Naive B cell (primary cell): ENCODE results near the gene SLC4A3. TPM values are rescaled to one million over a fixed set of nuclear protein-coding genes. Genes with fewer than 3 reads are reported as not detected.

ENCODE experiments used
- ATAC-seq, 2 donors: fragments of 150-1000 bp; cut with Tn5 transposase; 2 replicates each; pipeline ENCODE4 v1.10.0; 2021; ENCODE audit warnings: low read depth in 2 of 2, mild to moderate bottlenecking in 2 of 2, moderate library complexity in 2 of 2
- DNase-seq: peaks from one replicate; pipeline ENCODE4 v3.0.0; 2022
- H3K27ac Mint-ChIP-seq, 6 donors: one replicate each; pipeline ENCODE4 v1.8.0; 2020 to 2022; ENCODE audit warnings: mild to moderate bottlenecking in 6 of 6, mixed read lengths in 6 of 6, moderate library complexity in 5 of 6, inconsistent platforms in 2 of 6
- H3K27me3 Mint-ChIP-seq, 3 donors: one replicate each; pipeline ENCODE4 v1.8.0; 2021 to 2022; ENCODE audit warnings: mixed read lengths in 3 of 3, mild to moderate bottlenecking in 1 of 3
- H3K36me3 Mint-ChIP-seq, 2 donors: one replicate each; pipeline ENCODE4 v1.8.0; 2020 to 2022; ENCODE audit warnings: mixed read lengths in 2 of 2, inconsistent platforms in 1 of 2, mild to moderate bottlenecking in 1 of 2
- H3K4me1 Mint-ChIP-seq, 3 donors: one replicate each; pipeline ENCODE4 v1.8.0; 2020 to 2022; ENCODE audit warnings: mixed read lengths in 3 of 3, inconsistent platforms in 1 of 3, mild to moderate bottlenecking in 1 of 3, moderate library complexity in 1 of 3
- H3K4me3 Mint-ChIP-seq, 8 donors: one replicate each; pipeline ENCODE4 v1.8.0; 2020 to 2022; ENCODE audit warnings: mild to moderate bottlenecking in 8 of 8, mixed read lengths in 8 of 8, moderate library complexity in 8 of 8, inconsistent platforms in 2 of 8
- H3K9me3 Mint-ChIP-seq, 7 donors: one replicate each; pipeline ENCODE4 v1.8.0; 2020 to 2022; ENCODE audit warnings: mixed read lengths in 7 of 7, mild to moderate bottlenecking in 5 of 7, inconsistent platforms in 2 of 7, moderate library complexity in 1 of 7
- polyA plus RNA-seq, 6 donors: library from polyadenylated mRNA; unstranded; fragments of 300-500 nt; fragmentation: Illumina TruSeq; gene quantifications; one replicate each; pipeline ENCODE4 v1.2.3, GENCODE V29; 2021; ENCODE audit warnings: low read depth in 6 of 6

SLC4A3 gene
- not detected for polyA plus RNA-seq

- Mint-ChIP-seq H3K4me1 (peaks cover 14 to 18% (median 15%) of the 10 kb centered on the region in 3 donors), H3K27ac (no peak within 1 kb of the TSS), H3K36me3 (no peaks in the 10 kb centered on the region), H3K9me3 (peaks cover 0 to 3% (median 0%) of the 10 kb centered on the region in 7 donors), H3K4me3 (peak within 1 kb of the TSS; percentile 68 to 92 (median 85)), H3K27me3 (peaks cover 31 to 85% (median 75%) of the 10 kb centered on the region in 3 donors)
- DNase-seq (no peak), ATAC-seq (peak; percentile 60 to 65)
Measured at GRCh38 chr2:219627103-219628100, at the start of gene SLC4A3. SLC4A3 (plus strand) TSS chr2:219627630; CDS start chr2:219627993, 363 bp downstream.

- Mint-ChIP-seq H3K27me3 (peaks cover 32 to 57% (median 42%) of the 10 kb centered on the region in 3 donors), H3K27ac (no peak overlapping the region), H3K9me3 (no peaks in the 10 kb centered on the region), H3K4me1 (no peaks in the 10 kb centered on the region), H3K4me3 (no peak overlapping the region), H3K36me3 (no peaks in the 10 kb centered on the region)
- ATAC-seq (no peak), DNase-seq (no peak)
Measured at GRCh38 chr2:219578811-219579613, 48.4 kb upstream of the SLC4A3 start.

DNA sequence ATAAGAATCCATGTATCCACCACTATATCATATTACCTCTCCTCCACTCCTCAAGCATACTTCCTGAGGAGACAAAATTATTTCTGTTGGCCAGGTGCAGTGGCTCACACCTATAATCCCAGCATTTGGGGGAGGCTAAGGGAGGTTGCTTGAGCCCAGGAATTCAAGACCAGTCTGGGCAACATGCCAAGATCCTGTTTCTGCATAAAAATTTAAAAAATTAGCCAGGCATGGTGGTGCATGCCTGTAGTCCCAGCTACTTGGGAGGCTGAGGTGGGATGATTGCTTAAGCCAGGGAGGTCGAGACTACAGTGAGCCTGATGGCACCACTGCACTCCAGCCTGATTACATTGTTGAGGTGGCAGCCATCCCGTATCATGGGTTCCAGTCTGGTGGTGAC, 46.1 kb upstream of the SLC4A3 start:
- ATAC-seq (no peak), DNase-seq (no peak)
- peaks cover 32 to 55% (median 42%) of the 10 kb centered on the region in 3 donors for H3K27me3 Mint-ChIP-seq
- H3K4me1 Mint-ChIP-seq = no peaks in the 10 kb centered on the region
- no peak overlapping the region for H3K27ac Mint-ChIP-seq
- no peak overlapping the region for H3K4me3 Mint-ChIP-seq
- H3K9me3 Mint-ChIP-seq = no peaks in the 10 kb centered on the region
- H3K36me3 Mint-ChIP-seq = no peaks in the 10 kb centered on the region

- Mint-ChIP-seq H3K36me3 (peaks cover 0 to 6% of the 10 kb centered on the region in 2 donors), H3K27me3 (peaks cover 32 to 61% (median 45%) of the 10 kb centered on the region in 3 donors), H3K9me3 (peaks cover 0 to 4% (median 0%) of the 10 kb centered on the region in 7 donors), H3K4me3 (no peak overlapping the region), H3K27ac (no peak overlapping the region), H3K4me1 (no peaks in the 10 kb centered on the region)
- no peak for DNase-seq
- ATAC-seq = no peak
Measured at GRCh38 chr2:219591091-219591490, 36.3 kb upstream of the SLC4A3 start.

DNA sequence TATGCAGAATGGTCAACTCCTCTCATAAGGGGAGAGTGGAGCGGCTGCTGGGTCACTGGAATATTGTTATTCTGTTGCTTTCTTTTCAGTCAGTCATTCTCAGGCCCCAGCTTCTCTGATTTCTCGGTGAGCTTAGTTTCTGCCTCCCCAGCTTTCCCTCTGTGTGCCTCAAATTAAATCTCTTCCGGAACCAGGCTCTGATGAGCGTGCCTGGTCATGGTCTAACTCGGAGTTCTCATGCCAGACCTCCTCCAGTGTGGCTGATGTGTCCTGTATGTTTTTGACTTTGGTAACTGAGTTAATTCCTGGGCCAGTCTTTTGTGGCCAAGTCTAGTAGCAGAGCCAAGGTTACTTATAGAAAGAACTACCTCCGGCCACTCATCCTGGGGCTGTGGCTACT, 34.7 kb upstream of the SLC4A3 start:
- ATAC-seq (no peak), DNase-seq (no peak)
- Mint-ChIP-seq H3K36me3 (peaks cover 0 to 6% of the 10 kb centered on the region in 2 donors), H3K9me3 (peaks cover 0 to 7% (median 0%) of the 10 kb centered on the region in 7 donors), H3K4me1 (peaks cover 0 to 9% (median 9%) of the 10 kb centered on the region in 3 donors), H3K27me3 (peaks cover 20 to 56% (median 36%) of the 10 kb centered on the region in 3 donors), H3K27ac (no peak overlapping the region), H3K4me3 (no peak overlapping the region)

GRCh38 chr2:219593154-219593553, 34.3 kb upstream of the SLC4A3 start:
- Mint-ChIP-seq H3K9me3 (peaks cover 0 to 8% (median 0%) of the 10 kb centered on the region in 7 donors), H3K36me3 (peaks cover 0 to 6% of the 10 kb centered on the region in 2 donors), H3K27ac (no peak overlapping the region), H3K4me1 (peaks cover 4 to 13% (median 12%) of the 10 kb centered on the region in 3 donors), H3K27me3 (peaks cover 20 to 53% (median 36%) of the 10 kb centered on the region in 3 donors), H3K4me3 (no peak overlapping the region)
- no peak for ATAC-seq
- DNase-seq = no peak

GRCh38 chr2:219595256-219595655, 32.2 kb upstream of the SLC4A3 start:
- Mint-ChIP-seq H3K4me1 (peaks cover 9 to 24% (median 23%) of the 10 kb centered on the region in 3 donors), H3K4me3 (peak overlapping the region in 3 of 8 donors; percentile 42 to 99 (median 64)), H3K9me3 (peaks cover 0 to 6% (median 0%) of the 10 kb centered on the region in 7 donors), H3K36me3 (peaks cover 0 to 6% of the 10 kb centered on the region in 2 donors), H3K27me3 (peaks cover 20 to 49% (median 31%) of the 10 kb centered on the region in 3 donors), H3K27ac (no peak overlapping the region)
- ATAC-seq (no peak), DNase-seq (no peak)

- H3K27ac Mint-ChIP-seq = peak overlapping the region; percentile 95 to 99 (median 98)
- H3K36me3 Mint-ChIP-seq = peaks cover 10 to 17% of the 10 kb centered on the region in 2 donors
- H3K27me3 Mint-ChIP-seq = peaks cover 12 to 36% (median 22%) of the 10 kb centered on the region in 3 donors
- peaks cover 0 to 5% (median 0%) of the 10 kb centered on the region in 7 donors for H3K9me3 Mint-ChIP-seq
- no peak for DNase-seq
- peak overlapping the region; percentile 93 to 99 (median 98) for H3K4me3 Mint-ChIP-seq
- peaks cover 9 to 24% (median 23%) of the 10 kb centered on the region in 3 donors for H3K4me1 Mint-ChIP-seq
- no peak for ATAC-seq
Measured at GRCh38 chr2:219596954-219597551, 30.4 kb upstream of the SLC4A3 start.

DNA sequence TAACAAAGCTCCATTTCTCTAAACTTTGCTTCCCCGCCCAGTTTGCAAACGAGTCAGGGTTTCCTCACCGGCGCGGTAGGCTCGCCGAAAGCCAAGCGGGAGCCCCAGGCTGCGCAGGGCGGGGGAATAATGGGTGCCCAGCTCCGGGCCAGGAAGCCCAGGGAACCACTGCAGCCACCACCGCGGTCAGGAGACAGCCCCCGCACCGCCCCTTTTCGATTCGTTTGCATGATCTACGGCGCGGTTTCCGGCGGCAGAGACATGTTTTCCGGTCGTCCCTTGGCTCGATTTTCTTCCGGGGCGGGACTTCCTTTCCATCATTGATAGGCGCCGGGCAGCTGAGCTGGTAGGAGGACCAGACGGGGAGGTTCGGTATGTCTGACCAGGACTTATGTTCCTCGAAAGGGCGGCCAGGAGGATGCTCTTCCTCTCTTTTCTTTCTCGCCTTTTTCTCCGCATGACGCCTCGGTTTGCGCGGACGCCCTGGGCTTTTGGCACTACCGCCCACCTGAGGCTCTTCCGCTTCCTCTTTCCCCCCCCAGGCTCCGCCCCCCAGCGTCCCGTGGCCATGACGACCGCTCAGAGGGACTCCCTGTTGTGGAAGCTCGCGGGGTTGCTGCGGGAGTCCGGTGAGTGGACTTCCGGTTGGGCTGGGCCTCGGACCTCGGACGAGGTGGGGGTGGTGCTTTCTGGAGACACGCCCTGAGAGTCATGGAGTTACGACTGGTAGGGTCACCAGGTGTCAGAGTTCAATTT, 29.7 kb upstream of the SLC4A3 start, which contains the start of gene STK11IP:
Gene STK11IP (plus strand): TSS at position 306 of the 756 bp plus-strand sequence. CDS start 263 bp downstream, at position 569.
- peaks cover 0 to 5% (median 0%) of the 10 kb centered on the region in 7 donors for H3K9me3 Mint-ChIP-seq
- DNase-seq = peak; percentile 91
- H3K36me3 Mint-ChIP-seq = peaks cover 5 to 22% of the 10 kb centered on the region in 2 donors
- ATAC-seq = peak; percentile 92 to 93
- peak within 1 kb of the TSS; percentile 93 to 99 (median 98) for H3K4me3 Mint-ChIP-seq
- H3K27ac Mint-ChIP-seq = peak within 1 kb of the TSS; percentile 95 to 99 (median 98)
- H3K4me1 Mint-ChIP-seq = peaks cover 9 to 24% (median 23%) of the 10 kb centered on the region in 3 donors
- H3K27me3 Mint-ChIP-seq = peaks cover 6 to 29% (median 15%) of the 10 kb centered on the region in 3 donors

- Mint-ChIP-seq H3K4me3 (peak overlapping the region; percentile 93 to 99 (median 98)), H3K9me3 (peaks cover 0 to 5% (median 0%) of the 10 kb centered on the region in 7 donors), H3K27me3 (peaks cover 0 to 21% (median 8%) of the 10 kb centered on the region in 3 donors), H3K36me3 (peaks cover 5 to 22% of the 10 kb centered on the region in 2 donors), H3K4me1 (peaks cover 9 to 27% (median 24%) of the 10 kb centered on the region in 3 donors), H3K27ac (peak overlapping the region; percentile 95 to 99 (median 98))
- DNase-seq (no peak), ATAC-seq (no peak)
Measured at GRCh38 chr2:219598308-219599078, 28.9 kb upstream of the SLC4A3 start.

- H3K27me3 Mint-ChIP-seq = no peaks in the 10 kb centered on the region
- H3K36me3 Mint-ChIP-seq = peaks cover 15 to 36% of the 10 kb centered on the region in 2 donors
- DNase-seq (peak; percentile 29), ATAC-seq (peak; percentile 94 to 98)
- peak overlapping the region in 5 of 8 donors; percentile 4 to 66 (median 26) for H3K4me3 Mint-ChIP-seq
- H3K9me3 Mint-ChIP-seq = no peaks in the 10 kb centered on the region
- peaks cover 15 to 22% (median 20%) of the 10 kb centered on the region in 3 donors for H3K4me1 Mint-ChIP-seq
- H3K27ac Mint-ChIP-seq = peak overlapping the region in 3 of 6 donors; percentile 30 to 60 (median 43)
Measured at GRCh38 chr2:219603771-219604170, 23.7 kb upstream of the SLC4A3 start.
